GM18505 (cell line): ENCODE results near the gene CAB39.

Experiments
- ATAC-seq: cut with Tn5 transposase; IDR thresholded peaks from one replicate; pipeline ENCODE4 v1.9.1; 2021; ENCODE audit not compliant: unreplicated experiment
- POLR2A ChIP-seq: IDR thresholded peaks from 4 replicates; pipeline ENCODE4 v1.6.1; 2011; ENCODE audit warnings: borderline replicate concordance; ENCODE audit not compliant: insufficient read depth, insufficient read length; ENCODE audit errors: extremely low read depth

Gene CAB39

DNA sequence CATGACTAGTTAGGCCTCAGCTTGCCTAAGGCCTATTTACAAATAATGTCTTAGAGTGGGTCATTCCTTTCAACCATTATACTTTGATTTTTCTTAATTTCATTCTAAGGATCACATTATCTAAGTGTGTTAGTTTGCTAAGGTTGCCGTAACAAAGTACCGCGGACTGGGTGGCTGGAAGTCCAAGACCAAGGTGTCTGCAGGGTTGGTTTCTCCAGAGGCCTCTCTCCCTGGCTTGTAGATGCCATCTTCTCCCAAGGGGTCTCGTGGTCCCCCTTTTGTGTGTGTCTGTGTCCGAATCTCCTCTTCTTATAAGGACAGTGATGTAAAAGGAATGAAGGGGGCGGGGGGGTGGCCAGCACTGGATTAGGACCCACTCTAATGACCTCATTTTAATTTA, 133.7 kb downstream of the CAB39 start:
- no peak for TF ChIP-seq POLR2A
- no peak for ATAC-seq

DNA sequence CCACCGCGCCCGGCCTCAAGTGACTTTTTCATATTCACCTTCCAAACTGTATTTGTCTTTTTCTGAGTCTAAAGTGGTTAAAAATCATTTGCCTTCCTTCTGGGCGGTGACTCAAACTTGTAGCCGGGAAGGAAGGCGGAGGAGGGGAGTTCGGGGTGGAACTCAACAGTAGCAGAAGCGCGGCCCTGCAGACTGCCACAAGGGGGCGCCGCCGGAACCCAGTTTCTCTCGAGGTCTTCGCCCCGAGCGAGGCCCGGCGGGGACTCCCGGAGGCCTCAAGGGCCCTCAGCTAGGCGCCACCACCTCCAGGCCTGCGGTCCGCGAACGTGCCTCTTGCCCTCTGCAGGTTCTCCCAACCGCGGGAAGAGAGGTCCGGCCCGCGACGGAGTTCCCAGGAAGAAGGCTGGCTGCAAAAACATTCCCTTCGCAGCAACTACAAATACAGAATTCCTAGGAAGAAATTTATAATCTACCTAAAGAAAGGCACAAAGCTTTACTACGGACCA, 135.3 kb downstream of the CAB39 start:
- peak; percentile 78 for ATAC-seq
- TF ChIP-seq POLR2A, result no peak

DNA sequence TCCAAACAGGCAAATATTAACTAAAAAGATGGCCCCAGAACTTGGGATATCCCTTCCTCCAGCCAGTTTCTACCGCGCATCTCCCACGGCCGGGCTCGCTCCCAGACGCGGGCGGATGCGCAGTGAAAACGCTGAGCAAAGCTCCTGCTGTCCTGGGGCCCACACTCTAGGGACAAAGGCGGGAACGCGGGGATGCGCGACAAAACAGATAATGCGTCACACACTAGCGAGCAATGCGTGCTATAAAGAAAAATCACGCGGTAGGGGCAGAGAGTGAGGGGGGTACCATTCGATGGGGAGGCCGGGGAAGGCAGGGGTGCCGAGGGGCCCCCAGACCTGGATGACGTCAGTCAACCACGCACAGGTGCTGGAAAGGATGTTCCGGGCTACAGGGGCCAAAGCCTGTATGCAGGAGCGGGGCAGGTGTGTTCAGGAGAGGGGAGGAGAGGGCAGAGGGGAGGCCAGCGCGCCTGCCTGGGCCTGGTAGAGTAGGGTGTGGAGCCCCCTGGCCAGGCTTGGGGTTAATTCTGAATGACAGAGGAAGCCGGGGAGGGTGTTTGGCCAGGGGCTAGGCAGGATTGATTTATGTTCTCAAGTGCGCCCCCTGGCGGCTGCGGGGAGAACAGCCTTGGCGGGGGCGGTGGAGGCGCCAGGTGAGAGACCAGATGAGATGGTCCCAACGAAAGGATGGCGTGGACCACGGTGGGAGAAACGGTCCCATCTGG, 137.2 kb downstream of the CAB39 start:
- no peak for ATAC-seq
- no peak for TF ChIP-seq POLR2A

DNA sequence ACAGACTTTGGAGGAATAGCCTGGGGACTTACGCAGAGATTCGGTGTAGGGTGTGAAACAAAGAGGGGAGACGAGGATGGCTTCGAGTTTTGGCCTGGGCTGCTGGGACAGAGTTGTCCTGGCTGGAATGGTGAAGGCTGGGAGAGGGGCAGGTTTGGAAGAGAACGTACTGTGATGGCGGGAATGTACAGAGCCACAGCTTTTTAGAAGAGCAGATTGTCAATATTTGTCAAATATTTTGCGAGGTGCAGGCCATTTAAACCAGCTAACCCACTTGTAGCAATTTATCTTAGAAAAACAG, 137.7 kb downstream of the CAB39 start:
- ATAC-seq, result no peak
- TF ChIP-seq POLR2A, result no peak

DNA sequence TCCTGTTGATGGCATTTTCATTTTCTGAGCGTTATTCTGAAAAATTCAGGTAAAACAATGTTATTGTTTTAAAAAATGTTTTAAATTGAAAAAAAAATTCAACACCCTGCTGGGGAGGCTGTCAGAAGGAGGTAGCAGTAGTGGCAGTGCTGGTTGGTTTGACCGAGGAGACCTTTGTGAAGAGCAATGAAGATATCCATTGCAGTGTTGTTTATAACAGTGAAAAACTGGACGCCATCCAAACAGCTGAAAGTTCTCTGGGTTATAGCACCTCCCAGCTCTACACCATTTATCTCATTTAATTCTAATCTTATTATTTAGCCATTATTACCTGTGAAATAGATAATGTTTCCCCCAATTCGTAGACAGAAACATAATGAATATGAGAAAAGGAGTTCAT, 139.5 kb downstream of the CAB39 start:
- no peak for ATAC-seq
- TF ChIP-seq POLR2A, result no peak

DNA sequence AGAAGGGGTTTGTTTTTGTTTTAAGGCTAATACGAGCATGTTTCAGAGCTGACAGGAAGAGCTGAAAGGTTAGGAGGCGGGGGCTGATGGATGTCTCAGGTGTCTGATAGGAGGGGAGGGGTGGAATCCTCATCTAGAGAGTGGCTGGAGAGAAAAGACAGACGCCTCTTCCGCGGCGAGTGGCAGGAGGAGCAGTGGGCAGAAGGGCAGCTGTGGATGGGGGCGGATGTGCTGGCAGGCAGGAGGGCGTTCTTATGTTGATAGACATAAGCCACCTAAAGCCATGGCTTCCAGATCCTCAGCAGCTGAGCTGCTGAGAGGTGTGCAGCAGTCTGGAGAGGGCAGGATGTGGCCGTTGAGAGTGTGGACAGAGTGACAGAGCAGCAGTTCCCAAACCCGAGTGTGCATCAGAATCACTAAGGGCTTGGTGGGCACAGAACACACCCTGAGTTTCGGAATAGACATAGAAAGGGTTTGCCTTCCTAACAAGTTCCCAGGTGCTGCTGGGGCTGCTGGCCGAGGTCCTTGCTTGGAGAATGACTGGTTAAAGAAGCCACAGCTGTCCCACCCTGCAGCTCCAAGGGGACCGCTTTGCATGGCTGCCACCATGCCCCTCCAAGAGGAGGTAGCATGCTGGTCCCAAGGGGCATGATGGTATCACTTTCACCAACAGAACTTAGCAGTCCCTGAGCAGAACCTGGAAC, 149.1 kb downstream of the CAB39 start:
- no peak for TF ChIP-seq POLR2A
- ATAC-seq, result no peak

DNA sequence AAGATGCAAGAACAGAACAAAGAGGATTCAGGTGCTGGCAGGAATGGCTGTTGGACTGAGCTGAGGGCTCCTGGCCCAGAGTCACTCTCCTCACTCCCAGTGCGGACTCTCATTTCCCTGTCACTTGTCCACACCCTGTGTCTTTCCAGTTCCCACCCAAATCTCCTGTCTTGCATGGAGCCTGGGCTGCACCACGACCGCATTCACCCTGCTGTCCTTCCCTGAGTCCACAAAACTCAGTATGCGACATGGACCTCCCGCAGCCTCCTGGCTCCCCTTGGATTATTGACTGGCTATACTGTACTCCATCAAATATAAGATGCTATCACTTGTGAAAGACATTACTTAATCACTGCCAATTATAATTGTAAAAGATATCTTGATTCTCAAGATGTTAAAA, 149.7 kb downstream of the CAB39 start:
- no peak for ATAC-seq
- no peak for TF ChIP-seq POLR2A

DNA sequence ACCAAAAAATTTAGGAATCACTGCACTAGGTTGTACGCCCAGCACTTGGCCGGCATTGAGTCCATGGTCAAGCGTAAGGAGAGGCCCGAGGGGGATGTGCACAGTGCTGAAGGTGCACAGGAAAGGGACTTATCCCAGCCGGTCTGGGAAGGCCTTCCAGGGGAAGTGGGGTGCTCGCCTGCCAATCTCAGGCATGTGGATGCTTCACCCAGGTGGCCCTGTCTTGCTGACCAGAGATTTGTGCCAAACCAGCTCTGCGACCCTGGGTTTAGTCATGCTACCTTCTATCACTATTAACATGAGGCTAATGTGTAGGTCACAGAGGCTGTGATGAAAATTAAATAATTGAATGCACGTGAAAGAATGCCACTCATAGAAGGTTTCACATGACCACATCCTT, 150.4 kb downstream of the CAB39 start:
- ATAC-seq, result no peak
- TF ChIP-seq POLR2A, result no peak

DNA sequence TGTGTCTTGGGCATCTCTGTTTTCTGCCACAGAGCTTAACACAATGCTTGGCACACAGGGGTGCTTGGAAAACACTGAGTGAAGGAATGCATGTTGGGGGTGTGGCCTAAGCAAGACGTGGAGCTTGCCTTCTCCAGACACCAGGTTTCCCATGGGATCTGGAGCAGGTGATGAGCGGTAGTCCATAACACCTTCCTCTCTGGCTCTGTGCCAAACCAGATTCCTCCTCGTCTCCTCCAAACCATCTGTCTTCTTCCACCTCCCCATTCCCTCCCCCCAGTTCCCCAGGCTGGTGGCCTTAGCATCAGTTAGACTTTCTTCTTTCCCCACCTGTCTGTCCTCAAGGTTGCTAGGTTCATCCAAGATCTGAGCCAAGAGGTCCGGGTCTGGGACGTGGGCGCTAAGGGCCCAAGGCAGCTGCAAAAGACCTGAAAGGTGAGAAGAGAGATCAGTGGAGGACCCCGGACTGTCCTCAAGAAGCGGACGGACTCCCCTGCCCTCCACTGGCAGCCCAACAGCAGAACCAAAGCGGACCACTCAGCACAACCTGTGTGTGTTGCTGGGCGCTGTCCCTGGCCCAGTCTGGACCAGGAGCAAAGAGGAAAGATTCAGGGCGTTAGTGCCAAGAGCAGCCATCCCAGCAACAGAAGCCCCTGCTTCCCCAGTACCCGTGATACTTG, 150.9 kb downstream of the CAB39 start:
- no peak for ATAC-seq
- no peak for TF ChIP-seq POLR2A

DNA sequence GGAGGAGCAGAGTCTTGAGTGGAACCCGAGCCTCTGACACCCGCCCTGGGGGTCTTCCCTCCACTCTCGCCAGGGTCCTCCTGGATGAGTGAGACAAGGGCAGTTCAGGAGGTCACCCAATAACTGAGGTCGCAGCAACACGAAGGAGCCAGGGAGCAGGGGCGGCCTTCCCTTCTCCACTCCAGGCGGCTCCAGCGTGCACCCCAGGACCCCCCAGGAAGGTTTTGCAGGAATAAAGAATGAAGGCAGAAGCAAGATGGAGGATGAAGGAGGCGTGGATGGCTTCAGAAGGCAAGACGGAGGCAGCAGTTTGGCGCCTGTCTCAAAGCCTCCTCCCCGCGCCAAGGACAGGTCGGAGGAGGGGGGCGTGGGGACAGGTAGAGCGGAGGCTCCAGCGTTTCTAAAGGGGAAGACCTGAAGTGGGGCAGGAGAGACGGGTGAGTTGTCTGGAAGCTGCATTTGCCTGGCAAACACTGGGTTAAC, 151.5 kb downstream of the CAB39 start:
- no peak for TF ChIP-seq POLR2A
- ATAC-seq, result no peak

DNA sequence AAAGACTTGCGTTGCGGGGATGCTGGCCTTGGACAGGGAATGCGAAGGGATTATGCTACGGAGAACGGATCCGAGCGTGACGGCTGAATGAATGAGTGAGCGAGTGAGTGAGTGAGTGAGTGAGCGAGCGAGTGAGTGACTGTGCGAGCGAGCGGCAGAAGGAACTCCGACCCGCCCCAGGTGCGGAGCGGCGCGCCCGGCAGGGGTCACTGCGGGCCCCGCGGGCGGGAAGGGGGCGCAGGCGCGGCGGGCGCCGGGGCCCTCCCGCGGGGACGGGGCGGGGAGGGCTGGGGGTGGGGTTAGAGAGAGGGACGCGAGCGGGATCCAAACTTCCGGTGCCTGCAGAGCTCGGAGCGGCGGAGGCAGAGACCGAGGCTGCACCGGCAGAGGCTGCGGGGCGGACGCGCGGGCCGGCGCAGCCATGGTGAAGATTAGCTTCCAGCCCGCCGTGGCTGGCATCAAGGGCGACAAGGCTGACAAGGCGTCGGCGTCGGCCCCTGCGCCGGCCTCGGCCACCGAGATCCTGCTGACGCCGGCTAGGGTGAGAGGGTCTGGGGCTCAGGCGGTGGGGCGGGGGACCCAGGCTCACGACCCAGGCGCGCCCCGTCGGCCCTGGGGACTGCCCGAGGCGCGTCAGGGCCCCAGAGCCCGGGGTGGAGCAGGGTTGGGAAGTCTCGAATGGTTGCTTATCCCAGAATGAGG, 152.1 kb downstream of the CAB39 start, which contains the start of gene ITM2C:
Gene ITM2C (plus strand): TSS at position 338 of the 702 bp plus-strand sequence. CDS start 84 bp downstream, at position 422.
- peak; percentile 78 for ATAC-seq
- peak; percentile 74 for TF ChIP-seq POLR2A

DNA sequence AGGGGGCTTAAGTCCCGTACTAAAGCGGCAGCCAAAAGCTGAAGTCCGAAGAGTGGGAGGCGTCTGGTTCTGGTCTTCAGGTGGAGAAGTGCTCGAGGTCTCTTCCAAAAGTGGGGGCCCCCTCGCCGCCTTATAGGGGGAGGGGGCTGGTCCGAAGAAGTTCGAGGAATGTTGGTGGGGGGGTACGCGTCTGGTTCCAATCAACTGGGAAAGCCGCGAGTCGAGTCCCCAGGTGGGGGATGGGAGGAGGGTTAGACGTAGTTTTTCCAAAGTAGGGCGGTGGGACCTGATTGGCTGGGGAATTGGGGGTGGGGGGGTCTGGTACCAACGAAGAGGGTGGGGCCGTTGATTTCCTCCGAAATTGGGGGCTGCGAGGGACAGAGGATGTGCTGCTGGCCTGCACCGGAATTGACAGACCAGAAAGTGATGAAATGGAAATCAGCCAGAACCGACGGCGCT, 152.7 kb downstream of the CAB39 start:
- no peak for TF ChIP-seq POLR2A
- ATAC-seq, result no peak
